H1 (cell line): ENCODE data around the gene CASP9. TPM values are rescaled to one million over a fixed set of nuclear protein-coding genes. Genes with fewer than 3 reads are reported as not detected.

Experiments used
- CTCF ChIA-PET: fragments of 300-600 bp; sonication (Branson Sonifier 250); formaldehyde crosslinking; loops from one replicate; lab custom pipeline; 2021; ENCODE audit not compliant: partially characterized antibody; lab: Charles Lee
- POLR2A ChIA-PET: fragments of 300-600 bp; sonication (Branson Sonifier 250); formaldehyde crosslinking; loops from one replicate; lab custom pipeline; 2021; ENCODE audit warnings: inconsistent platforms; ENCODE audit not compliant: partially characterized antibody; lab: Charles Lee
- DNase-seq, 2 experiments: peaks; one replicate each; pipeline versions ENCODE4 v3.0.0 to v3.0.0-alpha.2; 2010 to 2022; ENCODE audit warnings: low spot score in 2 of 2, low read depth in 1 of 2, mixed read lengths in 1 of 2
- FAIRE-seq: peaks from 2 replicates; lab custom pipeline; 2011; peaks lifted over from hg19 to GRCh38; lab: Jason Lieb, UNC
- H2AFZ ChIP-seq: 2 replicates; pipeline ENCODE4 v1.8.1; 2012; ENCODE audit warnings: low read length, inconsistent platforms
- H2AK5ac ChIP-seq: 2 replicates; pipeline ENCODE4 v1.6.1; 2013; ENCODE audit warnings: low read depth, low read length
- H2BK120ac ChIP-seq: replicated peaks from 2 replicates; pipeline ENCODE3; 2013; ENCODE audit warnings: low read depth, low read length, inconsistent platforms
- H2BK12ac ChIP-seq: 2 replicates; pipeline ENCODE4 v1.6.1; 2013; ENCODE audit warnings: low read depth, low read length
- H2BK15ac ChIP-seq: 2 replicates; pipeline ENCODE4 v1.6.1; 2013; ENCODE audit warnings: low read length
- H2BK20ac ChIP-seq: 2 replicates; pipeline ENCODE4 v1.6.1; 2013; ENCODE audit warnings: low read length
- H2BK5ac ChIP-seq: 2 replicates; pipeline ENCODE4 v1.6.1; 2013; ENCODE audit warnings: low read depth, low read length
- H3K14ac ChIP-seq: 2 replicates; pipeline ENCODE4 v1.6.1; 2013; ENCODE audit warnings: inconsistent platforms; ENCODE audit not compliant: insufficient read length
- H3K18ac ChIP-seq: 2 replicates; pipeline ENCODE4 v1.6.1; 2013; ENCODE audit warnings: low read length; ENCODE audit errors: extremely low read depth
- H3K23ac ChIP-seq: 2 replicates; pipeline ENCODE4 v1.6.1; 2013; ENCODE audit warnings: inconsistent platforms; ENCODE audit not compliant: insufficient read length
- H3K23me2 ChIP-seq: 2 replicates; pipeline ENCODE4 v1.6.1; 2013; ENCODE audit warnings: low read depth, low read length
- H3K27ac ChIP-seq: 2 replicates; pipeline ENCODE4 v1.6.1; 2011; ENCODE audit warnings: low read depth, low read length, inconsistent platforms
- H3K27me3 ChIP-seq, 4 experiments: replicated peaks in 1 of 4; 1 replicate in 1 of 4; 2 replicates in 3 of 4; pipeline versions ENCODE4 v1.6.1 to v1.8.1; 2011 to 2013; ENCODE audit warnings: low read length in 3 of 4, mild to moderate bottlenecking in 3 of 4, inconsistent platforms in 2 of 4, mixed read lengths in 2 of 4, moderate library complexity in 1 of 4; ENCODE audit not compliant: control insufficient read depth in 3 of 4, insufficient read depth in 3 of 4; ENCODE audit errors: extremely low read depth in 1 of 4
- H3K36me3 ChIP-seq, 4 experiments: 2 replicates each; pipeline versions ENCODE4 v1.6.1 to v1.8.1; 2011 to 2013; ENCODE audit warnings: mild to moderate bottlenecking in 4 of 4, low read length in 3 of 4, moderate library complexity in 2 of 4, control low read depth in 1 of 4, inconsistent platforms in 1 of 4; ENCODE audit not compliant: insufficient read depth in 4 of 4, control insufficient read depth in 2 of 4
- H3K4ac ChIP-seq: replicated peaks from 2 replicates; pipeline ENCODE3; 2013; ENCODE audit warnings: low read length, low read depth, mixed read lengths, inconsistent platforms; ENCODE audit not compliant: insufficient read length
- H3K4me1 ChIP-seq, 4 experiments: replicated peaks in 1 of 4; 1 replicate in 1 of 4; 2 replicates in 3 of 4; pipeline versions ENCODE4 v1.6.1 to v1.8.1; 2011 to 2013; ENCODE audit warnings: low read length in 3 of 4, inconsistent platforms in 2 of 4, mixed read lengths in 1 of 4; ENCODE audit not compliant: insufficient read depth in 4 of 4, control insufficient read depth in 3 of 4
- H3K4me2 ChIP-seq, 2 experiments: 2 replicates each; pipeline versions ENCODE4 v1.6.1 to v1.8.1; 2011 to 2013; ENCODE audit warnings: low read depth in 2 of 2, low read length in 2 of 2, control low read depth in 1 of 2, inconsistent platforms in 1 of 2, mild to moderate bottlenecking in 1 of 2; ENCODE audit not compliant: insufficient read depth in 1 of 2
- H3K4me3 ChIP-seq, 4 experiments: fragments of 200-600, 300-600 bp in 1 of 4; sonication (generic), shearing (Covaris generic), sonication (Bioruptor Twin) in 1 of 4; 2 replicates each; pipeline versions ENCODE4 v1.5.1 to v1.8.1; 2011 to 2016; ENCODE audit warnings: low read length in 4 of 4, low read depth in 3 of 4, control low read depth in 2 of 4, inconsistent platforms in 2 of 4, mild to moderate bottlenecking in 2 of 4, mixed read lengths in 1 of 4, moderate library complexity in 1 of 4; ENCODE audit not compliant: insufficient read depth in 2 of 4; ENCODE audit errors: extremely low read depth in 1 of 4
- H3K56ac ChIP-seq: replicated peaks from 2 replicates; pipeline ENCODE3; 2013; ENCODE audit warnings: low read depth, mild to moderate bottlenecking, mixed read lengths, low read length, inconsistent platforms; ENCODE audit not compliant: insufficient read length
- H3K79me1 ChIP-seq: 2 replicates; pipeline ENCODE4 v1.6.1; 2013; ENCODE audit warnings: low read depth, low read length, control low read depth
- H3K79me2 ChIP-seq, 2 experiments: 2 replicates each; pipeline versions ENCODE4 v1.6.1 to v1.8.1; 2012 to 2013; ENCODE audit warnings: low read length in 2 of 2, mild to moderate bottlenecking in 2 of 2, inconsistent platforms in 1 of 2; ENCODE audit not compliant: insufficient read depth in 2 of 2, control insufficient read depth in 1 of 2
- H3K9ac ChIP-seq, 4 experiments: replicated peaks in 1 of 4; 1 replicate in 1 of 4; 2 replicates in 3 of 4; pipeline versions ENCODE4 v1.6.1 to v1.8.1; 2011 to 2013; ENCODE audit warnings: low read depth in 3 of 4, low read length in 3 of 4, control low read depth in 2 of 4, mild to moderate bottlenecking in 2 of 4, moderate library complexity in 2 of 4, inconsistent platforms in 1 of 4; ENCODE audit errors: extremely low read depth in 1 of 4
- H3K9me3 ChIP-seq, 2 experiments: 2 replicates each; pipeline versions ENCODE4 v1.6.1 to v1.8.1; 2012 to 2013; ENCODE audit warnings: mild to moderate bottlenecking in 2 of 2, moderate library complexity in 2 of 2, control low read depth in 1 of 2, inconsistent platforms in 1 of 2, low read depth in 1 of 2, low read length in 1 of 2, mixed read lengths in 1 of 2; ENCODE audit not compliant: insufficient read depth in 2 of 2
- H4K20me1 ChIP-seq, 2 experiments: replicated peaks in 1 of 2; 2 replicates each; pipeline versions ENCODE3 to v1.8.1; 2011 to 2013; ENCODE audit warnings: inconsistent platforms in 2 of 2, low read length in 2 of 2, mild to moderate bottlenecking in 1 of 2; ENCODE audit not compliant: insufficient read depth in 2 of 2, control insufficient read depth in 1 of 2
- H4K5ac ChIP-seq: 2 replicates; pipeline ENCODE4 v1.6.1; 2013; ENCODE audit warnings: low read length, low read depth, mixed read lengths, inconsistent platforms; ENCODE audit not compliant: insufficient read length
- H4K8ac ChIP-seq: 2 replicates; pipeline ENCODE4 v1.8.0; 2013; ENCODE audit warnings: mild to moderate bottlenecking, moderate library complexity, low read length, inconsistent platforms; ENCODE audit not compliant: insufficient read depth; ENCODE audit errors: extremely low read depth
- H4K91ac ChIP-seq: replicated peaks from 2 replicates; pipeline ENCODE3; 2013; ENCODE audit warnings: low read length, mixed read lengths, inconsistent platforms; ENCODE audit not compliant: insufficient read length
- CBX8 ChIP-seq: fragments of 300-800, 300-1000 bp; sonication (generic); IDR thresholded peaks from 2 replicates; pipeline ENCODE4 v1.7.1; 2016; ENCODE audit warnings: low read depth, low read length, borderline replicate concordance
- CEBPB ChIP-seq: IDR thresholded peaks from 2 replicates; pipeline ENCODE4 v1.6.1; 2012; ENCODE audit warnings: low read depth, low read length
- EZH2 ChIP-seq: fragments of 200-600 bp; sonication (generic); IDR thresholded peaks from 2 replicates; pipeline ENCODE4 v1.7.1; 2012; ENCODE audit warnings: low read depth, mild to moderate bottlenecking, moderate library complexity, low read length, inconsistent platforms; ENCODE audit not compliant: severe bottlenecking
- GABPA ChIP-seq: IDR thresholded peaks from 2 replicates; pipeline ENCODE4 v1.6.1; 2011; ENCODE audit warnings: mild to moderate bottlenecking, low read length, moderate library complexity, borderline replicate concordance; ENCODE audit not compliant: insufficient read depth
- KDM4A ChIP-seq: IDR thresholded peaks from one replicate; pipeline ENCODE4 v1.7.1; 2012; ENCODE audit warnings: low read depth, mild to moderate bottlenecking, moderate library complexity, low read length, inconsistent platforms; ENCODE audit not compliant: severe bottlenecking
- KDM5A ChIP-seq: fragments of 200-600 bp; IDR thresholded peaks from 2 replicates; pipeline ENCODE4 v1.7.1; 2012; ENCODE audit warnings: mild to moderate bottlenecking, low read length, inconsistent platforms, mixed read lengths
- MAFK ChIP-seq: IDR thresholded peaks from 2 replicates; pipeline ENCODE4 v1.6.1; 2012; ENCODE audit warnings: low read depth, mild to moderate bottlenecking, improper control_type of control experiment, low read length
- POLR2AphosphoS5 ChIP-seq: IDR thresholded peaks from 2 replicates; pipeline ENCODE4 v1.6.1; 2011; ENCODE audit warnings: low read depth, low read length
- RFX5 ChIP-seq: IDR thresholded peaks from 2 replicates; pipeline ENCODE4 v1.6.1; 2011; ENCODE audit warnings: low read depth, low read length, improper control_type of control experiment, borderline replicate concordance
- SAP30 ChIP-seq: fragments of 300-600 bp; sonication (generic); IDR thresholded peaks from 2 replicates; pipeline ENCODE4 v1.7.1; 2012; ENCODE audit warnings: low read length, moderate library complexity, mild to moderate bottlenecking, inconsistent platforms; ENCODE audit not compliant: insufficient read depth, insufficient replicate concordance
- SIX5 ChIP-seq: IDR thresholded peaks from 2 replicates; pipeline ENCODE4 v1.6.1; 2011; ENCODE audit warnings: mild to moderate bottlenecking, low read depth, low read length
- SRF ChIP-seq: IDR thresholded peaks from 2 replicates; pipeline ENCODE4 v1.6.1; 2011; ENCODE audit warnings: mild to moderate bottlenecking, low read depth, low read length, moderate library complexity
- TAF7 ChIP-seq: optimal IDR thresholded peaks from 2 replicates; pipeline ENCODE3; 2011; ENCODE audit warnings: low read depth, mild to moderate bottlenecking, inconsistent platforms, low read length, moderate library complexity, borderline replicate concordance
- polyA plus RNA-seq, 7 experiments: library from polyadenylated mRNA; depleted of rRNA in 3 of 7; stranded (reverse) in 5 of 7; unstranded in 2 of 7; fragments of >200 nt in 5 of 7; fragments of 200-250 nt in 2 of 7; gene quantifications; 1 replicate in 5 of 7; 2 replicates in 1 of 7; 4 replicates in 1 of 7; pipeline versions ENCODE4 v1.2.1 to v1.2.3, GENCODE V29; 2011 to 2013; ENCODE audit warnings: missing spikeins in 2 of 7, mixed read lengths in 2 of 7
- total RNA-seq: library from RNA; stranded (reverse); fragmentation: NEBNext Ultra II Directional; extraction: Animal tissue kit (Norgen Biotek cat#: 25700); gene quantifications from 2 replicates; pipeline ENCODE4 v1.2.1, GENCODE V29; 2021
- TF ChIP-seq, protein P1 (sequence below): IDR thresholded peaks from 2 replicates; pipeline ENCODE4 v1.6.1; 2012; ENCODE audit warnings: inconsistent platforms
- TF ChIP-seq, protein P2 (sequence below): IDR thresholded peaks from 2 replicates; pipeline ENCODE4 v1.6.1; 2011; ENCODE audit warnings: low read length, improper control_type of control experiment

The CASP9 gene
- total and polyA plus RNA-seq, 2 of the 8 experiments (the other 6 are each of a cell fraction or from before 2014, with no cell fraction given): 14.8 to 36.3 TPM

DNA sequence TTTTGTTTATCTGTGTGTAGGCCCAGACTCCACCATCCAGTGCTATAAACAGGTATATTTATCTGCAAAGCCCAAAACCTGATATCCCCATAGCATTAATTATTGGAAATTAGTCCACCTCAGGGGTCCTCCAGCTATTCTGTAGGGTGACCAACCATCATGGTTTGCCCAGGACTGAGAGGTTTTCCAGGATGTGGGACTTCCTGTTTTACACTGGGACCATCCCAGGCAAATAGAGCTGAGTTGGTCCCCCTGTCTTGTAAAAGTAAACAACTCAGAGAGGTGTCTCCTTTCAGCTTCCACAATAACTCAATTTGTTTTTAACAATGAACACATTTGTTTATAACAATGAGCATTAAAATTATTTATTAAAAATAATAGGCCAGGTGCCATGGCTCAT is 55.9 kb downstream of the CASP9 start:
- Histone ChIP-seq H3K14ac (no peak overlapping the region), H3K9me3 (no peaks in the 10 kb centered on the region), H3K9ac (no peak overlapping the region), H2BK5ac (no peak overlapping the region), H2AK5ac (no peak overlapping the region), H2AFZ (no peak overlapping the region), H2BK20ac (no peak overlapping the region), H3K4me3 (no peak overlapping the region), H4K20me1 (peaks cover 0 to 2% of the 10 kb centered on the region in 2 experiments), H4K5ac (no peak overlapping the region), H2BK120ac (no peak overlapping the region), H3K27ac (no peak overlapping the region), H3K23me2 (no peaks in the 10 kb centered on the region), H2BK12ac (no peak overlapping the region), H2BK15ac (no peak overlapping the region), H3K4me2 (no peak overlapping the region), H3K27me3 (no peaks in the 10 kb centered on the region), H4K8ac (no peak overlapping the region), H3K56ac (no peak overlapping the region), H3K36me3 (no peaks in the 10 kb centered on the region), H3K4me1 (no peaks in the 10 kb centered on the region), H3K4ac (no peak overlapping the region), H3K79me1 (no peaks in the 10 kb centered on the region), H3K23ac (no peak overlapping the region), H3K18ac (no peak overlapping the region), H4K91ac (no peak overlapping the region), H3K79me2 (no peaks in the 10 kb centered on the region)
- ChIA-PET POLR2A (no interaction called here), CTCF (no interaction called here)
- FAIRE-seq (no peak), DNase-seq (no peak)
- TF ChIP-seq, protein P1, sequence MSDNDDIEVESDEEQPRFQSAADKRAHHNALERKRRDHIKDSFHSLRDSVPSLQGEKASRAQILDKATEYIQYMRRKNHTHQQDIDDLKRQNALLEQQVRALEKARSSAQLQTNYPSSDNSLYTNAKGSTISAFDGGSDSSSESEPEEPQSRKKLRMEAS: no peak
- TF ChIP-seq CBX8 (no peak), GABPA (no peak), TAF7 (no peak), SRF (no peak), MAFK (no peak), RFX5 (no peak), KDM4A (no peak), SAP30 (no peak), KDM5A (no peak), CEBPB (no peak), POLR2AphosphoS5 (no peak), SIX5 (no peak), EZH2 (no peak)
- TF ChIP-seq, protein P2, sequence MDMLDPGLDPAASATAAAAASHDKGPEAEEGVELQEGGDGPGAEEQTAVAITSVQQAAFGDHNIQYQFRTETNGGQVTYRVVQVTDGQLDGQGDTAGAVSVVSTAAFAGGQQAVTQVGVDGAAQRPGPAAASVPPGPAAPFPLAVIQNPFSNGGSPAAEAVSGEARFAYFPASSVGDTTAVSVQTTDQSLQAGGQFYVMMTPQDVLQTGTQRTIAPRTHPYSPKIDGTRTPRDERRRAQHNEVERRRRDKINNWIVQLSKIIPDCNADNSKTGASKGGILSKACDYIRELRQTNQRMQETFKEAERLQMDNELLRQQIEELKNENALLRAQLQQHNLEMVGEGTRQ: no peak
